CD4-positive, alpha-beta T cell treated with Interleukin-15 for 4 hours (primary cell): ENCODE results near the gene SERPINA5.
"Not testable (repeated sequence)": the region's sequence is repeated elsewhere in the genome, so short reads cannot be mapped to it uniquely, and the experiment has no call there.

Experiments
- DNase-seq: peaks from one replicate; pipeline ENCODE4 v3.0.0-alpha.2; 2020; ENCODE audit warnings: low spot score

The SERPINA5 gene

GRCh38 chr14:94575730-94576585, 5.3 kb upstream of the SERPINA5 start:
- DNase-seq = no peak

GRCh38 chr14:94577472-94577871, 3.8 kb upstream of the SERPINA5 start:
- not testable (repeated sequence) for DNase-seq

- no peak for DNase-seq
Measured at GRCh38 chr14:94578712-94579111, 2.5 kb upstream of the SERPINA5 start.

- DNase-seq = no peak
Measured at GRCh38 chr14:94582199-94582750, 1.0 kb downstream of the SERPINA5 start.

- DNase-seq = no peak
Measured at GRCh38 chr14:94582851-94583250, 1.6 kb downstream of the SERPINA5 start.

GRCh38 chr14:94583557-94583956, 2.3 kb downstream of the SERPINA5 start:
- no peak for DNase-seq

GRCh38 chr14:94584591-94585280, 3.5 kb downstream of the SERPINA5 start:
- DNase-seq = no peak

GRCh38 chr14:94586635-94587034, 5.4 kb downstream of the SERPINA5 start:
- DNase-seq = no peak

- no peak for DNase-seq
Measured at GRCh38 chr14:94588311-94588710, 7.1 kb downstream of the SERPINA5 start.

GRCh38 chr14:94591073-94591472, 9.8 kb downstream of the SERPINA5 start:
- DNase-seq = no peak

GRCh38 chr14:94591871-94592270, 10.6 kb downstream of the SERPINA5 start:
- no peak for DNase-seq

- no peak for DNase-seq
Measured at GRCh38 chr14:94592457-94592856, 11.2 kb downstream of the SERPINA5 start.

- no peak for DNase-seq
Measured at GRCh38 chr14:94593376-94593748, 12.1 kb downstream of the SERPINA5 start.

GRCh38 chr14:94593749-94594431, 12.7 kb downstream of the SERPINA5 start:
- no peak for DNase-seq

- DNase-seq = no peak
Measured at GRCh38 chr14:94594441-94594840, 13.2 kb downstream of the SERPINA5 start.

GRCh38 chr14:94595912-94596311, 14.7 kb downstream of the SERPINA5 start:
- no peak for DNase-seq

- no peak for DNase-seq
Measured at GRCh38 chr14:94596361-94596760, 15.1 kb downstream of the SERPINA5 start.

GRCh38 chr14:94597788-94598187, 16.6 kb downstream of the SERPINA5 start:
- DNase-seq = no peak

GRCh38 chr14:94598506-94598815, 17.2 kb downstream of the SERPINA5 start:
- DNase-seq = no peak

GRCh38 chr14:94598816-94599655, 17.8 kb downstream of the SERPINA5 start:
- DNase-seq = no peak

- no peak for DNase-seq
Measured at GRCh38 chr14:94599656-94600004, 18.4 kb downstream of the SERPINA5 start.

GRCh38 chr14:94600148-94600545, 18.9 kb downstream of the SERPINA5 start:
- DNase-seq = no peak
